ENCODE measurements around the gene FETUB.
"Not testable (repeated sequence)": the region's sequence is repeated elsewhere in the genome, so short reads cannot be mapped to it uniquely, and the experiment has no call there.

FETUB gene

GRCh38 chr3:186665625-186666188 is 25.5 kb downstream of the FETUB start, which contains the start of gene HRG:
Gene HRG (plus strand): TSS chr3:186666014. CDS start chr3:186666032, 18 bp downstream.
- H3K4me3 ChIP-seq (ENCODE audit: low read depth in 1 of 2, low read length in 2 of 2) = no peak within 1 kb of the TSS
- no peak within 1 kb of the TSS for H3K9ac ChIP-seq (ENCODE audit: low read length)
- no peaks in the 10 kb centered on the region for H3K4me1 ChIP-seq (ENCODE audit: insufficient read depth, low read length)
- H3K36me3 ChIP-seq (ENCODE audit: insufficient read depth, low read length) = no peaks in the 10 kb centered on the region
- H3K27me3 ChIP-seq (ENCODE audit: control insufficient read depth in 1 of 2, insufficient read depth in 2 of 2, low read length in 2 of 2) = no peaks in the 10 kb centered on the region
- no peaks in the 10 kb centered on the region for H3K9me3 ChIP-seq (ENCODE audit: low read length)
- H3K27ac ChIP-seq (ENCODE audit: low read depth, low read length) = no peak within 1 kb of the TSS

GRCh38 chr3:186668426-186668825 is 28.2 kb downstream of the FETUB start:
- no peaks in the 10 kb centered on the region for H3K9me3 ChIP-seq (ENCODE audit: low read length)
- H3K27me3 ChIP-seq (ENCODE audit: control insufficient read depth in 1 of 2, insufficient read depth in 2 of 2, low read length in 2 of 2) = no peaks in the 10 kb centered on the region
- H3K4me1 ChIP-seq (ENCODE audit: insufficient read depth, low read length) = no peaks in the 10 kb centered on the region
- H3K9ac ChIP-seq (ENCODE audit: low read length) = no peak overlapping the region
- H3K27ac ChIP-seq (ENCODE audit: low read depth, low read length) = no peak overlapping the region
- no peak overlapping the region for H3K4me3 ChIP-seq (ENCODE audit: low read depth in 1 of 2, low read length in 2 of 2)
- no peaks in the 10 kb centered on the region for H3K36me3 ChIP-seq (ENCODE audit: insufficient read depth, low read length)

DNA sequence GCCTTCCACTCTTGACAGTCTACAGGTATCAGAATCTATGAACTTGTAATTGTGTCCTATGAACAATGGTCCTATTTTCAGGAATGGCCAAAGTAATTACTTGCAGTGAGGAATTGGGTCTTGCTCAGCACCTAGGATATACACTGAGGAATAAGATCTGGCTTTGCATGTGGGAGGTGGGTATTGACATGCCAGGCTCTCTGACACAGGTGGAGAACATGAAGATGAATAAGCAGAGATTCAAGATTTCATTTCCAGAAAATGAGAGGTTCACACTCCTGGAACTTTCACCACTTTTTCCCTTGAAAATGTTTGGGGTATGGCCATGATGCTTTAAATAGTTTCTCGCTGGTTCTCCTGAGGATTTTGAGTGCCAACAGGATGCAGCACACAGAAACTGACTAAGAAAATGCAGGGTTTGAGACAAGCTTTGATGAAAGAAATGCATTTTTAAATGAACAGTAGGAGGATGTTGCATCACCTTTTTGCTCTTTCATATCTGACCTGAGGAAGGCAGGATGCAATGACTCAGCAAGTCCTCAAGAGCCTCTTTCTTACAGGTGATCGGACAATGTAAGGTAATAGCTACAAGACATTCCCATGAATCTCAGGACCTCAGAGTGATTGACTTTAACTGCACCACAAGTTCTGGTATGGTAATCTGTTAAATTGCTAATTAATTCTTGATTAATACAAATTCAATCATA is 29.3 kb downstream of the FETUB start:
- no peaks in the 10 kb centered on the region for H3K4me1 ChIP-seq (ENCODE audit: insufficient read depth, low read length)
- H3K9ac ChIP-seq (ENCODE audit: low read length) = no peak overlapping the region
- no peak overlapping the region for H3K4me3 ChIP-seq (ENCODE audit: low read depth in 1 of 2, low read length in 2 of 2)
- H3K27me3 ChIP-seq (ENCODE audit: control insufficient read depth in 1 of 2, insufficient read depth in 2 of 2, low read length in 2 of 2) = no peaks in the 10 kb centered on the region
- H3K36me3 ChIP-seq (ENCODE audit: insufficient read depth, low read length) = no peaks in the 10 kb centered on the region
- H3K27ac ChIP-seq (ENCODE audit: low read depth, low read length) = no peak overlapping the region
- no peaks in the 10 kb centered on the region for H3K9me3 ChIP-seq (ENCODE audit: low read length)

DNA sequence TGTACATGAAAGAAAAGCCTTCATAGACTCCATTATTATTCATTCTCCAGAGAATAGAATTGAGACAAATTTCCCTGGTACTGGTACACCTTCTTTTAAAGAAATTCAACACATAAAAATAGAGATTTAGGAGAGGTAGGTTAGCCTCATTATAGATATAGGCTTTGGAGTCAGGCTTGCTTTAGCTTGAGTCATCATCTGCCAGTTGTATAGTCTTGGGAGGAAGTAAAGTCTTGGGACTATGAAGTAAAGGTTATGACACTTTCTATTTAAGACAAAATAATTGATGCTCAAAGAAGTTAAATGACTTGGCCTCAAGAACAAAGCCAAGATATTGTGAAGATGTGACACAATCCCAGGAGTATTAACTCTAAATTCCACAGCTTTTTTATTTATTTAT is 30.0 kb downstream of the FETUB start:
- Histone ChIP-seq H3K27ac (ENCODE audit: low read depth, low read length) (no peak overlapping the region), H3K4me3 (ENCODE audit: low read depth in 1 of 2, low read length in 2 of 2) (no peak overlapping the region), H3K9ac (ENCODE audit: low read length) (no peak overlapping the region), H3K36me3 (ENCODE audit: insufficient read depth, low read length) (no peaks in the 10 kb centered on the region), H3K4me1 (ENCODE audit: insufficient read depth, low read length) (no peaks in the 10 kb centered on the region), H3K9me3 (ENCODE audit: low read length) (no peaks in the 10 kb centered on the region), H3K27me3 (ENCODE audit: control insufficient read depth in 1 of 2, insufficient read depth in 2 of 2, low read length in 2 of 2) (no peaks in the 10 kb centered on the region)

- Histone ChIP-seq H3K27me3 (ENCODE audit: control insufficient read depth in 1 of 2, insufficient read depth in 2 of 2, low read length in 2 of 2) (no peaks in the 10 kb centered on the region), H3K4me1 (ENCODE audit: insufficient read depth, low read length) (no peaks in the 10 kb centered on the region), H3K9me3 (ENCODE audit: low read length) (no peaks in the 10 kb centered on the region), H3K9ac (ENCODE audit: low read length) (no peak overlapping the region), H3K27ac (ENCODE audit: low read depth, low read length) (no peak overlapping the region), H3K36me3 (ENCODE audit: insufficient read depth, low read length) (no peaks in the 10 kb centered on the region), H3K4me3 (ENCODE audit: low read depth in 1 of 2, low read length in 2 of 2) (no peak overlapping the region)
These were observed 30.9 kb downstream of the FETUB start for GRCh38 chr3:186671051-186671450.

DNA sequence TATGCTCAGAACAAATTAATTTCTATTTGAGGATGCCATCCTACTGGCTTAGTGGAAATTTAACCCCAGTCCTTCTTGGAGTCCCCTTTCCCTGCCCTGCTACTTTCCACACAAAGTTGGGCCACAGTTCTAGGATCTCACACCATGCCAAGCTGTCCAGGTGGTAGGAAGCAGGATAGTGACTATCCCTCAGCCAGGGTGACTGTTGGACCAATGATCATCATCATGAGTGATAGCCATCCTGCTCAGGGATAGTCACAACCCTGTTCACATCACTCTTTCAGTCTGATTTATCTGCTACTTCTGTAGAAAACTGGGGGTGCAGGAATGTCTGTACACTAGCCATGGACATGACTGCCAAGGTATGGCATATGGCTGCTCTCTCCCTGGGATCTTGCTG is 38.4 kb downstream of the FETUB start:
- H3K27ac ChIP-seq (ENCODE audit: low read depth, low read length) = no peak overlapping the region
- H3K4me3 ChIP-seq (ENCODE audit: low read depth in 1 of 2, low read length in 2 of 2) = no peak overlapping the region
- no peaks in the 10 kb centered on the region for H3K4me1 ChIP-seq (ENCODE audit: insufficient read depth, low read length)
- no peaks in the 10 kb centered on the region for H3K36me3 ChIP-seq (ENCODE audit: insufficient read depth, low read length)
- no peaks in the 10 kb centered on the region for H3K9me3 ChIP-seq (ENCODE audit: low read length)
- no peak overlapping the region for H3K9ac ChIP-seq (ENCODE audit: low read length)
- no peaks in the 10 kb centered on the region for H3K27me3 ChIP-seq (ENCODE audit: control insufficient read depth in 1 of 2, insufficient read depth in 2 of 2, low read length in 2 of 2)

DNA sequence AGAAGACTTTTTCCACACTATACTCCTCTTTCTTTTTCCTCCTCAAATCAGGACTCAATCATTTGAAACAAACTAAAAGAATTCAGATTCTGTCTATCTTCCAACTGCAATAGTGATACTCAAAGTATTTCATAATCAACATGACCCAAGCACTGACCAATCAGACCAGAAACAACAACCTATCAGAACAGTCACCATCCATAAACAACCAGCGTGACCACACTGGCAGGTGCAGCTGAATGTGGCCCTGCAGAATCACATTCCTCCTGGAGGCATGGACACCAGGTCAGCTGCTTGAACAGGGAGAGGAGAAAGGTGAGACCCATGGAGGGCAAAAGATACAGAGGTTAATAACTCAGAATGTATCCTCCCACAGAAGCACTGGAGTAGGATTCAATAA is 39.0 kb downstream of the FETUB start:
- Histone ChIP-seq H3K4me3 (ENCODE audit: low read depth in 1 of 2, low read length in 2 of 2) (no peak overlapping the region), H3K4me1 (ENCODE audit: insufficient read depth, low read length) (no peaks in the 10 kb centered on the region), H3K36me3 (ENCODE audit: insufficient read depth, low read length) (no peaks in the 10 kb centered on the region), H3K9ac (ENCODE audit: low read length) (no peak overlapping the region), H3K27me3 (ENCODE audit: control insufficient read depth in 1 of 2, insufficient read depth in 2 of 2, low read length in 2 of 2) (no peaks in the 10 kb centered on the region), H3K9me3 (ENCODE audit: low read length) (no peaks in the 10 kb centered on the region), H3K27ac (ENCODE audit: low read depth, low read length) (no peak overlapping the region)

- H3K27ac ChIP-seq (ENCODE audit: low read depth, low read length) = no peak overlapping the region
- H3K9ac ChIP-seq (ENCODE audit: low read length) = no peak overlapping the region
- H3K9me3 ChIP-seq (ENCODE audit: low read length) = no peaks in the 10 kb centered on the region
- H3K4me1 ChIP-seq (ENCODE audit: insufficient read depth, low read length) = no peaks in the 10 kb centered on the region
- H3K4me3 ChIP-seq (ENCODE audit: low read depth in 1 of 2, low read length in 2 of 2) = no peak overlapping the region
- H3K27me3 ChIP-seq (ENCODE audit: control insufficient read depth in 1 of 2, insufficient read depth in 2 of 2, low read length in 2 of 2) = no peaks in the 10 kb centered on the region
- H3K36me3 ChIP-seq (ENCODE audit: insufficient read depth, low read length) = no peaks in the 10 kb centered on the region
These were observed 40.7 kb downstream of the FETUB start for GRCh38 chr3:186680869-186681268.

DNA sequence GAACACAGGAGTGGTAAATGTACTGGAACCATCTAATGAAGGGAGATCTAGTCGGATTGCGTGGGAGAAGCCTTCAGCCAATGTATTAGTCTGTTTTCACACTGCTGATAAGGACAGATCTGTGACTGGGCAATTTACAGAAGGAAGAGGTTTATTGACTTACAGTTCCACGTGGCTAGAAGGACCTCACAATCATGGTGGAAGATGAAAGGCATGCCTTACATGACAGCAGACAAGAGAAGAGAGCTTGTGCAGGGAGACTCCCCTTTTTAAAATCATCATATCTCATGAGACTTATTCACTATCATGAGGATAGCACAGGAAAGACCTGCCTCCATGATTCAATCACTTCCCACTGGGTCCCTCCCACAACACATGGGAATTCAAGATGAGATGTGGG is 42.6 kb downstream of the FETUB start:
- Histone ChIP-seq H3K4me1 (ENCODE audit: insufficient read depth, low read length) (no peaks in the 10 kb centered on the region), H3K9me3 (ENCODE audit: low read length) (no peaks in the 10 kb centered on the region), H3K4me3 (ENCODE audit: low read depth in 1 of 2, low read length in 2 of 2) (no peak overlapping the region), H3K9ac (ENCODE audit: low read length) (no peak overlapping the region), H3K27me3 (ENCODE audit: control insufficient read depth in 1 of 2, insufficient read depth in 2 of 2, low read length in 2 of 2) (no peaks in the 10 kb centered on the region), H3K36me3 (ENCODE audit: insufficient read depth, low read length) (no peaks in the 10 kb centered on the region), H3K27ac (ENCODE audit: low read depth, low read length) (no peak overlapping the region)

GRCh38 chr3:186683979-186684378 is 43.8 kb downstream of the FETUB start:
- H3K9ac ChIP-seq (ENCODE audit: low read length) = no peak overlapping the region
- H3K36me3 ChIP-seq (ENCODE audit: insufficient read depth, low read length) = no peaks in the 10 kb centered on the region
- no peaks in the 10 kb centered on the region for H3K27me3 ChIP-seq (ENCODE audit: control insufficient read depth in 1 of 2, insufficient read depth in 2 of 2, low read length in 2 of 2)
- H3K9me3 ChIP-seq (ENCODE audit: low read length) = no peaks in the 10 kb centered on the region
- H3K4me1 ChIP-seq (ENCODE audit: insufficient read depth, low read length) = no peaks in the 10 kb centered on the region
- H3K4me3 ChIP-seq (ENCODE audit: low read depth in 1 of 2, low read length in 2 of 2) = no peak overlapping the region
- no peak overlapping the region for H3K27ac ChIP-seq (ENCODE audit: low read depth, low read length)

GRCh38 chr3:186686475-186686874 is 46.3 kb downstream of the FETUB start:
- H3K27ac ChIP-seq (ENCODE audit: low read depth, low read length); H3K9me3 ChIP-seq (ENCODE audit: low read length); H3K9ac ChIP-seq (ENCODE audit: low read length); H3K4me1 ChIP-seq (ENCODE audit: insufficient read depth, low read length); H3K4me3 ChIP-seq (ENCODE audit: low read depth in 1 of 2, low read length in 2 of 2); H3K36me3 ChIP-seq (ENCODE audit: insufficient read depth, low read length); H3K27me3 ChIP-seq (ENCODE audit: control insufficient read depth in 1 of 2, insufficient read depth in 2 of 2, low read length in 2 of 2): not testable (repeated sequence)

GRCh38 chr3:186687120-186687651 is 47.0 kb downstream of the FETUB start:
- Histone ChIP-seq H3K36me3 (ENCODE audit: insufficient read depth, low read length) (no peaks in the 10 kb centered on the region), H3K27me3 (ENCODE audit: control insufficient read depth in 1 of 2, insufficient read depth in 2 of 2, low read length in 2 of 2) (no peaks in the 10 kb centered on the region), H3K4me1 (ENCODE audit: insufficient read depth, low read length) (no peaks in the 10 kb centered on the region), H3K4me3 (ENCODE audit: low read depth in 1 of 2, low read length in 2 of 2) (no peak overlapping the region), H3K9ac (ENCODE audit: low read length) (no peak overlapping the region), H3K9me3 (ENCODE audit: low read length) (no peaks in the 10 kb centered on the region), H3K27ac (ENCODE audit: low read depth, low read length) (no peak overlapping the region)

Data from muscle layer of colon (tissue), 2 donors.